ENCODE measurements around the gene PDLIM4. TPM values are rescaled to one million over a fixed set of nuclear protein-coding genes. Genes with fewer than 3 reads are reported as not detected.

Gene PDLIM4
- total RNA-seq, 1 donor from 2014 or later, result 47.8 TPM

DNA sequence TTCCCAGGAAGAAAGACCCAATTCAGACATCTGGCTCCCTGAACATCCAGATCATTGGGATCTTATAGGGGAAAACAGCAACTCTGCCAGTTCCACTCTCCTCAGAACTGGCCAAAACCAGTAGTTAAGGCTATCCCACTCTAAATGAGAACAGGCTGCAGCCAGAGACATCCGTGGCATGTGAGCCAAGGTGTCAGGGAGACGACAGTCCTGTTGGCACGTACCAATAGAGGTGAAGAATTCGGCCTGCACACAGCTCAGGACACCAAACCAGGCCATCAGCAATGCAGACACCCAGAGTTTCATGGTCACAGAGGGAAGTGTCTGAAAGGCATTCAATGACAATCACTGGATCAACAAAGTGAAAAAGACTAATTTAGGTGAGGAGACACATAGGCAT is 39.2 kb upstream of the PDLIM4 start:
- H3K4me3 Mint-ChIP-seq (ENCODE audit: unreplicated experiment), result no peak overlapping the region
- no peak overlapping the region for H3K27ac Mint-ChIP-seq (ENCODE audit: unreplicated experiment)
- TF ChIP-seq, protein P1, sequence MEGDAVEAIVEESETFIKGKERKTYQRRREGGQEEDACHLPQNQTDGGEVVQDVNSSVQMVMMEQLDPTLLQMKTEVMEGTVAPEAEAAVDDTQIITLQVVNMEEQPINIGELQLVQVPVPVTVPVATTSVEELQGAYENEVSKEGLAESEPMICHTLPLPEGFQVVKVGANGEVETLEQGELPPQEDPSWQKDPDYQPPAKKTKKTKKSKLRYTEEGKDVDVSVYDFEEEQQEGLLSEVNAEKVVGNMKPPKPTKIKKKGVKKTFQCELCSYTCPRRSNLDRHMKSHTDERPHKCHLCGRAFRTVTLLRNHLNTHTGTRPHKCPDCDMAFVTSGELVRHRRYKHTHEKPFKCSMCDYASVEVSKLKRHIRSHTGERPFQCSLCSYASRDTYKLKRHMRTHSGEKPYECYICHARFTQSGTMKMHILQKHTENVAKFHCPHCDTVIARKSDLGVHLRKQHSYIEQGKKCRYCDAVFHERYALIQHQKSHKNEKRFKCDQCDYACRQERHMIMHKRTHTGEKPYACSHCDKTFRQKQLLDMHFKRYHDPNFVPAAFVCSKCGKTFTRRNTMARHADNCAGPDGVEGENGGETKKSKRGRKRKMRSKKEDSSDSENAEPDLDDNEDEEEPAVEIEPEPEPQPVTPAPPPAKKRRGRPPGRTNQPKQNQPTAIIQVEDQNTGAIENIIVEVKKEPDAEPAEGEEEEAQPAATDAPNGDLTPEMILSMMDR (IDR thresholded peaks at IDR 0.05), result no peak
- H3K27me3 Mint-ChIP-seq (ENCODE audit: unreplicated experiment), result no peaks in the 10 kb centered on the region
- no peak for DNase-seq (ENCODE audit: extremely low spot score, unreplicated experiment)
- H3K4me1 Mint-ChIP-seq (ENCODE audit: unreplicated experiment), result peaks cover 39% of the 10 kb centered on the region
- peaks cover 21% of the 10 kb centered on the region for H3K36me3 Mint-ChIP-seq (ENCODE audit: unreplicated experiment)
- H3K9me3 Mint-ChIP-seq (ENCODE audit: unreplicated experiment), result no peaks in the 10 kb centered on the region

GRCh38 chr5:132219289-132219970 is 38.1 kb upstream of the PDLIM4 start:
- Mint-ChIP-seq H3K4me1 (ENCODE audit: unreplicated experiment) (peaks cover 49% of the 10 kb centered on the region), H3K36me3 (ENCODE audit: unreplicated experiment) (peaks cover 19% of the 10 kb centered on the region), H3K27ac (ENCODE audit: unreplicated experiment) (no peak overlapping the region), H3K27me3 (ENCODE audit: unreplicated experiment) (no peaks in the 10 kb centered on the region), H3K9me3 (ENCODE audit: unreplicated experiment) (no peaks in the 10 kb centered on the region), H3K4me3 (ENCODE audit: unreplicated experiment) (no peak overlapping the region)
- DNase-seq (ENCODE audit: extremely low spot score, unreplicated experiment), result no peak
- TF ChIP-seq, protein P1 (IDR thresholded peaks at IDR 0.05), result no peak

DNA sequence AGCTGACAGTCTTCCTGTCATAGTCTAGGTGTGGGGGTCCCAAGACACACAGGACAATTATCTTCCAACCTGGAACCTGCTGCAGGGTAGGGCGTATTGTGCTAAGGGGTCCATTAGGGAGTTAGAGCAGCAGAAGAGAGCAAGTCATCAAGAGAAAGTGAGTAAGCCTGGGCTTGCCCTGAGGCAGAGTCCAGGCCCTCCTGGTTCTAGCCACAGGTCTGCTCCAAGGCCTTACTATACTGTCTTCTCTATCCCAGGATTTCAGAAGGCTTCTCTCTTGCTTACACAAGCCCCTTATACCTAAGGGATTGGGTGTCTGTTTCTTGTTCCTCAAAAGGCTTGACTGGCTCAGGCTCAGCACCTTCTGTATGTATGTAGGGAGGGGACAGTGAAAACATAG is 37.5 kb upstream of the PDLIM4 start:
- TF ChIP-seq, protein P1 (IDR thresholded peaks at IDR 0.05), result no peak
- Mint-ChIP-seq H3K4me1 (ENCODE audit: unreplicated experiment) (peaks cover 50% of the 10 kb centered on the region), H3K9me3 (ENCODE audit: unreplicated experiment) (no peaks in the 10 kb centered on the region), H3K4me3 (ENCODE audit: unreplicated experiment) (no peak overlapping the region), H3K27me3 (ENCODE audit: unreplicated experiment) (no peaks in the 10 kb centered on the region), H3K27ac (ENCODE audit: unreplicated experiment) (no peak overlapping the region), H3K36me3 (ENCODE audit: unreplicated experiment) (peaks cover 19% of the 10 kb centered on the region)
- DNase-seq (ENCODE audit: extremely low spot score, unreplicated experiment), result no peak

GRCh38 chr5:132220491-132220890 is 37.0 kb upstream of the PDLIM4 start:
- H3K4me1 Mint-ChIP-seq (ENCODE audit: unreplicated experiment), result peaks cover 50% of the 10 kb centered on the region
- TF ChIP-seq, protein P1 (IDR thresholded peaks at IDR 0.05), result no peak
- no peak for DNase-seq (ENCODE audit: extremely low spot score, unreplicated experiment)
- H3K9me3 Mint-ChIP-seq (ENCODE audit: unreplicated experiment), result no peaks in the 10 kb centered on the region
- no peak overlapping the region for H3K4me3 Mint-ChIP-seq (ENCODE audit: unreplicated experiment)
- H3K27ac Mint-ChIP-seq (ENCODE audit: unreplicated experiment), result no peak overlapping the region
- peaks cover 19% of the 10 kb centered on the region for H3K36me3 Mint-ChIP-seq (ENCODE audit: unreplicated experiment)
- H3K27me3 Mint-ChIP-seq (ENCODE audit: unreplicated experiment), result no peaks in the 10 kb centered on the region

- TF ChIP-seq, protein P1 (IDR thresholded peaks at IDR 0.05), result no peak
- no peak for DNase-seq (ENCODE audit: extremely low spot score, unreplicated experiment)
- H3K9me3 Mint-ChIP-seq (ENCODE audit: unreplicated experiment), result no peaks in the 10 kb centered on the region
- peaks cover 14% of the 10 kb centered on the region for H3K36me3 Mint-ChIP-seq (ENCODE audit: unreplicated experiment)
- no peak overlapping the region for H3K4me3 Mint-ChIP-seq (ENCODE audit: unreplicated experiment)
- H3K27me3 Mint-ChIP-seq (ENCODE audit: unreplicated experiment), result no peaks in the 10 kb centered on the region
- H3K27ac Mint-ChIP-seq (ENCODE audit: unreplicated experiment), result peak overlapping the region; percentile 46
- H3K4me1 Mint-ChIP-seq (ENCODE audit: unreplicated experiment), result peaks cover 63% of the 10 kb centered on the region
Observed at GRCh38 chr5:132221781-132222648, 35.5 kb upstream of the PDLIM4 start.

All from osteocyte (in vitro differentiated cells).